ENCODE measurements around the gene SSMEM1.
A peak's percentile ranks its signal among the peaks of the same experiment; 100 is the strongest.

SSMEM1 gene

DNA sequence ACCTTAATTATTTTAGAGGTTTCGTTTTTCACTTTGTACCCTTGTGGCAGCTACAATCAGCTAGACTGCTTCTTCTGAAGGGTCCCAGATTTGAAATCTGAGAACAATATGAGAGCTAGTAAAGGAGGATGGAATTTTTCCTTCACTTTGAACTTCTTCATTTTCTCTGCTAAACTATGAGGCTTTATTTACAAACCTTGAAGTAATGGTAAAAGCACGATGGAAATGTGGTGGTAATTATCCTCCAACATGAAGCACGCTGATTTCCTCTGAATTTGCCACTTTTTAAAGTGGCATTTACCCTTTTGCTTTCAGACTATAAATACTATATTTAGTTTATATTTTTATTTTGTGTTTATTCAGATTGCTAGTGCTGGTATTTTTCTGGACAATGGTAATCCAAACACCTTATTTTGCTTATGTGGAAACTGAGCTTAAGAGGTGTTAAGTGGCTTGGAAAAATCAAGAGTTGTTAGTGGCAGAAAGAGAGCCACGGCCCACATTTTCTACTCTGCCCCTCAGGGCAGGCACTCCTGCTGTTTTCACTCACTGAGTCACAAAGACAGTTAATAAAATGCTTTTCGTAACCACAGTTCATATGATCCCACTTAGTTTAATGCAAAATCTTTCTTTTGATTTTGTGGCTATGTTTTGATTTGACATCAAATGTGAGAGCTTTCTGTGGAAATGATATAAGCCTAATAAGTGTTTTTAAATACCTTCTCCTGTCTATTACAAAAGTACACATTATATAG lies 2.7 kb downstream of the SSMEM1 start:
- no peaks in the 10 kb centered on the region for H3K9me3 ChIP-seq (ENCODE audit: severe bottlenecking)
- no peaks in the 10 kb centered on the region for H3K27me3 ChIP-seq (ENCODE audit: insufficient read depth, poor library complexity, severe bottlenecking)
- no peak overlapping the region for H3K27ac ChIP-seq (ENCODE audit: poor library complexity, severe bottlenecking)
- ATAC-seq (ENCODE audit: low read depth): peak; percentile 58; the same call in 2 of the 3 replicates
- TF ChIP-seq, protein P1, sequence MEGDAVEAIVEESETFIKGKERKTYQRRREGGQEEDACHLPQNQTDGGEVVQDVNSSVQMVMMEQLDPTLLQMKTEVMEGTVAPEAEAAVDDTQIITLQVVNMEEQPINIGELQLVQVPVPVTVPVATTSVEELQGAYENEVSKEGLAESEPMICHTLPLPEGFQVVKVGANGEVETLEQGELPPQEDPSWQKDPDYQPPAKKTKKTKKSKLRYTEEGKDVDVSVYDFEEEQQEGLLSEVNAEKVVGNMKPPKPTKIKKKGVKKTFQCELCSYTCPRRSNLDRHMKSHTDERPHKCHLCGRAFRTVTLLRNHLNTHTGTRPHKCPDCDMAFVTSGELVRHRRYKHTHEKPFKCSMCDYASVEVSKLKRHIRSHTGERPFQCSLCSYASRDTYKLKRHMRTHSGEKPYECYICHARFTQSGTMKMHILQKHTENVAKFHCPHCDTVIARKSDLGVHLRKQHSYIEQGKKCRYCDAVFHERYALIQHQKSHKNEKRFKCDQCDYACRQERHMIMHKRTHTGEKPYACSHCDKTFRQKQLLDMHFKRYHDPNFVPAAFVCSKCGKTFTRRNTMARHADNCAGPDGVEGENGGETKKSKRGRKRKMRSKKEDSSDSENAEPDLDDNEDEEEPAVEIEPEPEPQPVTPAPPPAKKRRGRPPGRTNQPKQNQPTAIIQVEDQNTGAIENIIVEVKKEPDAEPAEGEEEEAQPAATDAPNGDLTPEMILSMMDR (IDR thresholded peaks at IDR 0.05; ENCODE audit: poor library complexity, severe bottlenecking): no peak
- no peaks in the 10 kb centered on the region for H3K36me3 ChIP-seq (ENCODE audit: low read depth)
- H3K4me3 ChIP-seq (ENCODE audit: severe bottlenecking): no peak overlapping the region
- H3K4me1 ChIP-seq (ENCODE audit: insufficient read depth, poor library complexity, severe bottlenecking): peaks cover 12% of the 10 kb centered on the region
- DNase-seq (ENCODE audit: low spot score): no peak

DNA sequence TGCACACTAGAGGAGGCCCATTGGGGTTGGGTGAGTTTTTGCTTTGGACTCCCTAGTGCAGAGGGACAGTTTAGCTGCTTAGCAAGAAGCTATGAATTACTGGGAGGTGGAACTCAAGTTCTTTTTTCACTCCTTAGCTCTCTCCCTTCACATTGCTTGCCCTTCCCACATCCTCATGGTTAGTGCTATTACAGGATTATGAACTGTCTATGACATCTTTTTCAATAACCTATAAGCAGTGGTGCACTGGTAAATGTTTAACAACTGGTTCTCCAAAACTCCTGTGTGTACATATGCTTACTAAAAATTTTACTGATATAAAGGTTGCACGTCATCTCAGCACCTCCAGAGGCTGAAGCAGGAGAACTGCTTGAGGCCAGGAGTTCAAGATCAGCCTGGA lies 6.2 kb downstream of the SSMEM1 start:
- ATAC-seq (ENCODE audit: low read depth): no peak
- H3K36me3 ChIP-seq (ENCODE audit: low read depth): no peaks in the 10 kb centered on the region
- TF ChIP-seq, protein P1 (IDR thresholded peaks at IDR 0.05; ENCODE audit: poor library complexity, severe bottlenecking): no peak
- H3K9me3 ChIP-seq (ENCODE audit: severe bottlenecking): no peaks in the 10 kb centered on the region
- no peaks in the 10 kb centered on the region for H3K27me3 ChIP-seq (ENCODE audit: insufficient read depth, poor library complexity, severe bottlenecking)
- H3K4me1 ChIP-seq (ENCODE audit: insufficient read depth, poor library complexity, severe bottlenecking): peaks cover 9% of the 10 kb centered on the region
- H3K27ac ChIP-seq (ENCODE audit: poor library complexity, severe bottlenecking): no peak overlapping the region
- H3K4me3 ChIP-seq (ENCODE audit: severe bottlenecking): no peak overlapping the region
- no peak for DNase-seq (ENCODE audit: low spot score)

DNA sequence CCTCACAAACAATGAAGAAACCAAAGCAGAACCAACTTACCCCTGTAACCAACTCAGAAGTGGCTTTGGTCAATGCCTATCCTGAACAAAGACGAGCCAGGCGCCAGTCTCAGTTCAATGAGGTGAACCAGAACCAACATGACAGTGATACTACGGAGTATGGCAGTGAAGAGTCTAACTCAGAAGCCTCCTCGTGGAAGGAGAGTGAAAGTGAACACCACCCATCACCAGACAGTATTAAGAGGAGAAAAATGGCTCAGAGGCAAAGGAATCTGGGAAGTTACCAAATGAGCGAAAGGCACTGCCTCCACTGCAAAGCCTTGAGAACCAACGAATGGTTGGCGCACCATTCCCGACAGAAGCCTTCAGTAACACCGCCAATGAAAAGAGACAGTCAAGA lies 8.4 kb downstream of the SSMEM1 start:
- no peaks in the 10 kb centered on the region for H3K27me3 ChIP-seq (ENCODE audit: insufficient read depth, poor library complexity, severe bottlenecking)
- H3K36me3 ChIP-seq (ENCODE audit: low read depth): no peaks in the 10 kb centered on the region
- no peak overlapping the region for H3K4me3 ChIP-seq (ENCODE audit: severe bottlenecking)
- no peaks in the 10 kb centered on the region for H3K9me3 ChIP-seq (ENCODE audit: severe bottlenecking)
- no peak overlapping the region for H3K27ac ChIP-seq (ENCODE audit: poor library complexity, severe bottlenecking)
- DNase-seq (ENCODE audit: low spot score): no peak
- ATAC-seq (ENCODE audit: low read depth): no peak
- TF ChIP-seq, protein P1 (IDR thresholded peaks at IDR 0.05; ENCODE audit: poor library complexity, severe bottlenecking): no peak
- no peaks in the 10 kb centered on the region for H3K4me1 ChIP-seq (ENCODE audit: insufficient read depth, poor library complexity, severe bottlenecking)

DNA sequence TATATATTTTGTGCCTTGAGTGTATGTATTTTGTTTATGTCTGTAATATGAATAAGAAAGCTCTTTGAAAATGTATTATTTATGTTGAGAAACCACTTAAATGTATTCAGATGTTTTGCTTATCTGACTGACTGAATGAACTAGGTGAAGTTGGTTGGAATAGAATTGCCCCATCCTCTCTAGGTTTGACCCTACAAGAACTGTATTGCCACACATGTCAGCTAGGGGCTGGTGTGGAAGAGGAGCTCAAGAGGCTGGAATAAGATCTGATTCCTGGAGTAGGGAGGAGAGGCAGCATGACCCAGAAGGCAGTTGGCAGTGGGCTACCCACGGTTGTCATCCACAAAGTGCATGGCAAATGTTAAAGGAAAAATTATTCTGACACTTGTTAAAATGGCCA lies 9.1 kb downstream of the SSMEM1 start:
- no peaks in the 10 kb centered on the region for H3K27me3 ChIP-seq (ENCODE audit: insufficient read depth, poor library complexity, severe bottlenecking)
- ATAC-seq (ENCODE audit: low read depth) (no peak), DNase-seq (ENCODE audit: low spot score) (no peak)
- TF ChIP-seq, protein P1 (IDR thresholded peaks at IDR 0.05; ENCODE audit: poor library complexity, severe bottlenecking): no peak
- H3K4me1 ChIP-seq (ENCODE audit: insufficient read depth, poor library complexity, severe bottlenecking): no peaks in the 10 kb centered on the region
- no peak overlapping the region for H3K27ac ChIP-seq (ENCODE audit: poor library complexity, severe bottlenecking)
- no peaks in the 10 kb centered on the region for H3K9me3 ChIP-seq (ENCODE audit: severe bottlenecking)
- H3K4me3 ChIP-seq (ENCODE audit: severe bottlenecking): no peak overlapping the region
- no peaks in the 10 kb centered on the region for H3K36me3 ChIP-seq (ENCODE audit: low read depth)
